OCI-LY7 (cell line): ENCODE results near the gene ICE2. TPM values are rescaled to one million over a fixed set of nuclear protein-coding genes. Genes with fewer than 3 reads are reported as not detected.

Experiments
- BruUV-seq: library from RNA; stranded (reverse); fragments of 400-500 nt; replicated peaks from 2 replicates; lab custom pipeline; 2021; lab: Mats Ljungman, UMichigan
- CTCF ChIA-PET: fragments of 300-600 bp; sonication (Branson Sonifier 250); formaldehyde crosslinking; loops from one replicate; lab custom pipeline; 2022; ENCODE audit warnings: antibody characterized with exemption; ENCODE audit not compliant: unreplicated experiment; lab: Charles Lee
- POLR2A ChIA-PET: fragments of 300-600 bp; sonication (Branson Sonifier 250); formaldehyde crosslinking; loops from one replicate; lab custom pipeline; 2022; ENCODE audit warnings: antibody characterized with exemption; lab: Charles Lee
- DNase-seq: peaks from one replicate; pipeline ENCODE4 v3.0.0-alpha.2; 2015; ENCODE audit warnings: low spot score
- H2AFZ ChIP-seq: fragments of 200-600 bp; sonication (generic), shearing (Covaris generic); 2 replicates; pipeline ENCODE4 v1.6.1; 2014; ENCODE audit warnings: mild to moderate bottlenecking, antibody characterized with exemption, low read length, moderate library complexity
- H3K27ac ChIP-seq: fragments of 200-600 bp; sonication (generic); 2 replicates; pipeline ENCODE4 v1.5.1; 2014; ENCODE audit warnings: mixed run types, low read depth, mild to moderate bottlenecking, moderate library complexity, low read length, inconsistent platforms; ENCODE audit not compliant: poor library complexity, severe bottlenecking
- H3K36me3 ChIP-seq: fragments of 200-600 bp; sonication (generic); 2 replicates; pipeline ENCODE4 v1.6.1; 2014; ENCODE audit warnings: mild to moderate bottlenecking, antibody characterized with exemption, low read length, moderate library complexity, mixed read lengths; ENCODE audit not compliant: insufficient read depth
- H3K4me1 ChIP-seq: fragments of 200-600 bp; sonication (generic); 2 replicates; pipeline ENCODE4 v1.5.1; 2014; ENCODE audit warnings: mild to moderate bottlenecking, low read length; ENCODE audit not compliant: insufficient read depth, poor library complexity, severe bottlenecking
- H3K4me2 ChIP-seq: fragments of 200-600 bp; sonication (generic); 2 replicates; pipeline ENCODE4 v1.6.1; 2014; ENCODE audit warnings: mild to moderate bottlenecking, low read length
- H3K4me3 ChIP-seq: fragments of 200-600 bp; sonication (generic); 2 replicates; pipeline ENCODE4 v1.5.1; 2014; ENCODE audit warnings: mild to moderate bottlenecking, low read depth, low read length; ENCODE audit not compliant: poor library complexity, severe bottlenecking
- H3K79me2 ChIP-seq: fragments of 200-600 bp; sonication (generic); 2 replicates; pipeline ENCODE4 v1.6.1; 2016; ENCODE audit warnings: low read depth, mild to moderate bottlenecking, low read length, moderate library complexity, mixed read lengths; ENCODE audit not compliant: insufficient read depth
- H3K9me2 ChIP-seq: fragments of 200-600 bp; sonication (generic); 2 replicates; pipeline ENCODE4 v1.6.1; 2016; ENCODE audit warnings: mild to moderate bottlenecking, low read length, mixed read lengths; ENCODE audit not compliant: insufficient read depth
- H3K9me3 ChIP-seq: fragments of 200-600 bp; sonication (generic); 2 replicates; pipeline ENCODE4 v1.6.1; 2014; ENCODE audit warnings: mild to moderate bottlenecking, mixed run types, low read length, mixed read lengths
- H4K20me1 ChIP-seq: fragments of 200-600 bp; sonication (generic); 2 replicates; pipeline ENCODE4 v1.6.1; 2014; ENCODE audit warnings: mild to moderate bottlenecking, antibody characterized with exemption, low read length, moderate library complexity, mixed read lengths; ENCODE audit not compliant: insufficient read depth
- EZH2phosphoT487 ChIP-seq: fragments of 200-600 bp; sonication (generic); IDR thresholded peaks from 2 replicates; pipeline ENCODE4 v1.6.1; 2018; ENCODE audit warnings: low read depth, borderline replicate concordance, mild to moderate bottlenecking, mixed run types, antibody characterized with exemption, low read length, moderate library complexity, mixed read lengths
- intact Hi-C: fragments of 100-400 bp; cut with micrococcal nuclease; formaldehyde crosslinking; loops from one replicate; pipeline ENCODE4 v1.10.0; 2022; ENCODE audit not compliant: unreplicated experiment
- total RNA-seq, 2 experiments: library from RNA; depleted of rRNA in 1 of 2; stranded (reverse); fragments of >200 nt in 1 of 2; shearing (Covaris generic) in 1 of 2; gene quantifications; 2 replicates each; pipeline ENCODE4 v1.2.3, GENCODE V29; 2014 to 2022
- TF ChIP-seq, protein P1 (sequence below): fragments of 200-600 bp; sonication (generic); conservative IDR thresholded peaks from 2 replicates; pipeline ENCODE4 v1.5.1; 2014; ENCODE audit warnings: mild to moderate bottlenecking, antibody characterized with exemption, low read length, moderate library complexity, mixed read lengths

Gene ICE2
- total RNA-seq, 2 experiments from 2014 or later = 37.1 to 78.1 TPM

DNA sequence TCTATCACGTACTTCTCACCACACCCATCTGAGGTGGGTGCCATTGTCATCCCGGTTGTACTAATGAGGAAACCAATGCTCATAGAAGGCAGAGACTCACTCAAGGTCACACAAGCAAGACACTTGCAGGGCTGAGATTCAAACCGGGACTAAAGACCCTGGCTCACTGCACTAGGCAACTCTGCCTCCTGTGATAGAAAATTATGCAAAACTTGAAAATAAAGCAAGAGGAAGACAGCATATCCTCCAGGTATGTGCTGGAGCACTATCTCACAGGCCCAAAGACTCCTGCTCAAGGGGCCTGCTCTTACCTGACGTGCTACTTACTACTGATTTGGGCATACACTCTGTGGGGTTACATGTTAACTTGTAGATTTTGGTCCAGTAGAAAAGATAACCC, 106.7 kb downstream of the ICE2 start:
- Histone ChIP-seq H3K4me2 (no peak overlapping the region), H3K27ac (no peak overlapping the region), H3K36me3 (no peaks in the 10 kb centered on the region), H3K9me3 (no peaks in the 10 kb centered on the region), H3K79me2 (no peaks in the 10 kb centered on the region), H4K20me1 (no peaks in the 10 kb centered on the region), H3K9me2 (no peaks in the 10 kb centered on the region), H2AFZ (no peak overlapping the region), H3K4me3 (no peak overlapping the region), H3K4me1 (no peaks in the 10 kb centered on the region)
- BruUV-seq = no TSS peak
- no peak for TF ChIP-seq EZH2phosphoT487
- TF ChIP-seq, protein P1, sequence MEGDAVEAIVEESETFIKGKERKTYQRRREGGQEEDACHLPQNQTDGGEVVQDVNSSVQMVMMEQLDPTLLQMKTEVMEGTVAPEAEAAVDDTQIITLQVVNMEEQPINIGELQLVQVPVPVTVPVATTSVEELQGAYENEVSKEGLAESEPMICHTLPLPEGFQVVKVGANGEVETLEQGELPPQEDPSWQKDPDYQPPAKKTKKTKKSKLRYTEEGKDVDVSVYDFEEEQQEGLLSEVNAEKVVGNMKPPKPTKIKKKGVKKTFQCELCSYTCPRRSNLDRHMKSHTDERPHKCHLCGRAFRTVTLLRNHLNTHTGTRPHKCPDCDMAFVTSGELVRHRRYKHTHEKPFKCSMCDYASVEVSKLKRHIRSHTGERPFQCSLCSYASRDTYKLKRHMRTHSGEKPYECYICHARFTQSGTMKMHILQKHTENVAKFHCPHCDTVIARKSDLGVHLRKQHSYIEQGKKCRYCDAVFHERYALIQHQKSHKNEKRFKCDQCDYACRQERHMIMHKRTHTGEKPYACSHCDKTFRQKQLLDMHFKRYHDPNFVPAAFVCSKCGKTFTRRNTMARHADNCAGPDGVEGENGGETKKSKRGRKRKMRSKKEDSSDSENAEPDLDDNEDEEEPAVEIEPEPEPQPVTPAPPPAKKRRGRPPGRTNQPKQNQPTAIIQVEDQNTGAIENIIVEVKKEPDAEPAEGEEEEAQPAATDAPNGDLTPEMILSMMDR = no peak
- ChIA-PET POLR2A (interaction anchor here (0.6 to 1.1 kb wide), 2 partner anchors 195 to 431 kb away, joined by 3 to 5 read pairs; no protein-coding TSS in a partner anchor), CTCF (no interaction called here)
- intact Hi-C loops = no loop called here
- DNase-seq = no peak

DNA sequence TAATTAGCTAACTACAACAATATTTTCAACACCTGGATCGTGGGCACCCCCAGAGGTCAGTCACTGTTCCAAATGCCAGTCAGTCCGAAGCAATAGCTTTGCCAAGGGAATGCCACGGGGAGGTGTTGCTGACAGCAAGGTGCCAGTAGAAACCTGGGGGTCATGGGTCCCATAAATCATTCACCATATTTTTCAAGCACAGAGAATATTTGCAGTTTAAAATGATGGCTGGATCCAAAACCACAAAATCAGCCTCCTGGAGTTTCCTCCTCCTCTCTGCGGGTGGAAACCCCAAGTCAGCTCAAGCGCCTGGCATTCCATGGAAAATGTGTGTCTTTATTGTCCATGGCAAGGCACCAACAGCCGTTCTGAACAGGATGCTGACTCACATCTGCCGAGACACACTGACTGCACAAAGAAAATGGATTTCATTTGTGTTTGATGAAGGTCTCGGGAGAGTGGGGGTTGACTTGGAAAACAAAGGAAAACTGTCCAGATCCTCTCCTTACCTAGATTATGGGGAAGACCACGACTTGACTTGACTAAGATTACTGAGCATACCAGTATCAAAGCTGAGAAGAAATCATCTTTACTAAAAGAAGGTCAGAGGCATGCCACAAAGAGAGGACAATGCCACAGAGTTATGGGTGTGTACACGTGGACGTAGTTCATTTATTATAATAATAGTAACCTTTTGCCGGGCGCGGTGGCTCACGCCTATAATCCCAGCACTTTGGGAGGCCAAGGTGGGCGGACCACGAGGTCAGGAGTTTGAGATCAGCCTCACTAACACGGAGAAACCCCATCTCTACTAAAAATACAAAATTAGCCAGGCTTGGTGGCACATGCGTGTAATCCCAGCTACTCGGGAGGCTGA, 107.5 kb downstream of the ICE2 start:
- no peak for TF ChIP-seq EZH2phosphoT487
- TF ChIP-seq, protein P1 = no peak
- Histone ChIP-seq H3K36me3 (no peaks in the 10 kb centered on the region), H3K27ac (no peak overlapping the region), H3K9me2 (no peaks in the 10 kb centered on the region), H3K79me2 (no peaks in the 10 kb centered on the region), H3K4me3 (no peak overlapping the region), H3K4me2 (no peak overlapping the region), H3K9me3 (no peaks in the 10 kb centered on the region), H3K4me1 (no peaks in the 10 kb centered on the region), H2AFZ (no peak overlapping the region), H4K20me1 (no peaks in the 10 kb centered on the region)
- CTCF ChIA-PET = no interaction called here
- POLR2A ChIA-PET = no interaction called here
- DNase-seq = no peak
- BruUV-seq = no TSS peak
- intact Hi-C loops = no loop called here

DNA sequence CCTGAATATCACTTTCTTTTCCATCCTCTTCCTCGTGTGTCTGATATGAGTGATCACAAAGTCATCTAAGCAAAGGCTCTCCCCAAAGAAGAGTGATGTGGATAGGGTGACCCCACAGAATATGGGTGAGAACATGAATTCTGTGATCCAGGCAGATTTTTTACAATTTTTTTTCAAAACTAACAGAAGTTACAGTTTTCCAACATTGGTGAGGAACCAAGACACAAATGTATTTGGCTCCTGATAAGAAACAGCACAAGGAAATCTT, 108.1 kb downstream of the ICE2 start:
- CTCF ChIA-PET = no interaction called here
- Histone ChIP-seq H3K4me3 (no peak overlapping the region), H3K9me3 (no peaks in the 10 kb centered on the region), H4K20me1 (no peaks in the 10 kb centered on the region), H2AFZ (no peak overlapping the region), H3K36me3 (no peaks in the 10 kb centered on the region), H3K4me1 (no peaks in the 10 kb centered on the region), H3K27ac (no peak overlapping the region), H3K9me2 (no peaks in the 10 kb centered on the region), H3K4me2 (no peak overlapping the region), H3K79me2 (no peaks in the 10 kb centered on the region)
- POLR2A ChIA-PET = no interaction called here
- BruUV-seq = no TSS peak
- no peak for DNase-seq
- intact Hi-C loops = no loop called here
- TF ChIP-seq, protein P1 = no peak
- TF ChIP-seq EZH2phosphoT487 = no peak
